GM12872 (cell line): ENCODE results near the gene RALY.
A peak's percentile ranks its signal among the peaks of the same experiment; 100 is the strongest.

ENCODE experiments used
- CTCF ChIP-seq: IDR thresholded peaks from 3 replicates; pipeline ENCODE4 v1.5.1; 2011; ENCODE audit warnings: low read depth, mild to moderate bottlenecking, low read length, moderate library complexity; ENCODE audit not compliant: insufficient read depth

RALY gene

GRCh38 chr20:33993576-33994221 is at the start of gene RALY:
Gene RALY, plus strand, starts transcription at chr20:33993911. Its CDS starts 78,164 bp downstream, at chr20:34072075.
- no peak for TF ChIP-seq CTCF

- no peak for TF ChIP-seq CTCF
These were observed 48.8 kb upstream of the RALY start for GRCh38 chr20:33944914-33945313.

- no peak for TF ChIP-seq CTCF
These were observed 48.2 kb upstream of the RALY start for GRCh38 chr20:33945391-33946081.

- peak; percentile 78 for TF ChIP-seq CTCF
These were observed 45.9 kb upstream of the RALY start for GRCh38 chr20:33947709-33948295.

GRCh38 chr20:33948480-33948879 is 45.2 kb upstream of the RALY start:
- TF ChIP-seq CTCF = no peak

- no peak for TF ChIP-seq CTCF
These were observed 42.5 kb upstream of the RALY start for GRCh38 chr20:33951171-33951570.

GRCh38 chr20:33954504-33954903 is 39.2 kb upstream of the RALY start:
- TF ChIP-seq CTCF = no peak
